ENCODE data around the gene CFP. TPM values are rescaled to one million over a fixed set of nuclear protein-coding genes. Genes with fewer than 3 reads are reported as not detected.
A peak's percentile ranks its signal among the peaks of the same experiment; 100 is the strongest.

CFP gene
- total RNA-seq, 3 donors from 2014 or later = 0.96 to 4.0 (median 2.9) TPM

DNA sequence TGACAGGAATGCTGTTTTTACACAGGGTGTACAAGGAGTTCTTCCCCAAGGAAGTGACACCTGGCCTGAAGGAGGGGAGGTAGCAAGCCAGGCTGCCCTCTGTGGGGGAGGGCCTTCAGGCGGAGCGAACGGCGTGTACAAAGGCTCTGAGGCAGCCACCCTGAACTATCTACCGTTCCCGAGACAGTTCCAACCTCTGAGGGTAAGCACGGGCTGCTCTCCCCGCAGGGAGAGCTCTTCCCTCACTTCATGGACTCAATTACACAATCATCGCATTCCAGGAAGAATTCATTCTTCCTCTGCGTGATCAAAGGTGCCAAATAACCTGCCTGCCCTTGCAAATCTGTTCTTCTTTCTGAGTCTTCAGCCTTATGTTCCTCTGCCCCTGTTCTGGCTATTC, 15.8 kb upstream of the CFP start:
- Histone ChIP-seq H3K4me3 (no peak overlapping the region), H3K9me3 (no peaks in the 10 kb centered on the region), H3K4me1 (ENCODE audit: low read depth) (no peaks in the 10 kb centered on the region), H3K36me3 (ENCODE audit: low read depth) (no peaks in the 10 kb centered on the region)
- no peak for DNase-seq
- ATAC-seq = no peak
- intact Hi-C loops (cut with DNase I, micrococcal nuclease) = no loop called here
- TF ChIP-seq, protein P1, sequence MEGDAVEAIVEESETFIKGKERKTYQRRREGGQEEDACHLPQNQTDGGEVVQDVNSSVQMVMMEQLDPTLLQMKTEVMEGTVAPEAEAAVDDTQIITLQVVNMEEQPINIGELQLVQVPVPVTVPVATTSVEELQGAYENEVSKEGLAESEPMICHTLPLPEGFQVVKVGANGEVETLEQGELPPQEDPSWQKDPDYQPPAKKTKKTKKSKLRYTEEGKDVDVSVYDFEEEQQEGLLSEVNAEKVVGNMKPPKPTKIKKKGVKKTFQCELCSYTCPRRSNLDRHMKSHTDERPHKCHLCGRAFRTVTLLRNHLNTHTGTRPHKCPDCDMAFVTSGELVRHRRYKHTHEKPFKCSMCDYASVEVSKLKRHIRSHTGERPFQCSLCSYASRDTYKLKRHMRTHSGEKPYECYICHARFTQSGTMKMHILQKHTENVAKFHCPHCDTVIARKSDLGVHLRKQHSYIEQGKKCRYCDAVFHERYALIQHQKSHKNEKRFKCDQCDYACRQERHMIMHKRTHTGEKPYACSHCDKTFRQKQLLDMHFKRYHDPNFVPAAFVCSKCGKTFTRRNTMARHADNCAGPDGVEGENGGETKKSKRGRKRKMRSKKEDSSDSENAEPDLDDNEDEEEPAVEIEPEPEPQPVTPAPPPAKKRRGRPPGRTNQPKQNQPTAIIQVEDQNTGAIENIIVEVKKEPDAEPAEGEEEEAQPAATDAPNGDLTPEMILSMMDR (IDR thresholded peaks at IDR 0.05) = no peak

DNA sequence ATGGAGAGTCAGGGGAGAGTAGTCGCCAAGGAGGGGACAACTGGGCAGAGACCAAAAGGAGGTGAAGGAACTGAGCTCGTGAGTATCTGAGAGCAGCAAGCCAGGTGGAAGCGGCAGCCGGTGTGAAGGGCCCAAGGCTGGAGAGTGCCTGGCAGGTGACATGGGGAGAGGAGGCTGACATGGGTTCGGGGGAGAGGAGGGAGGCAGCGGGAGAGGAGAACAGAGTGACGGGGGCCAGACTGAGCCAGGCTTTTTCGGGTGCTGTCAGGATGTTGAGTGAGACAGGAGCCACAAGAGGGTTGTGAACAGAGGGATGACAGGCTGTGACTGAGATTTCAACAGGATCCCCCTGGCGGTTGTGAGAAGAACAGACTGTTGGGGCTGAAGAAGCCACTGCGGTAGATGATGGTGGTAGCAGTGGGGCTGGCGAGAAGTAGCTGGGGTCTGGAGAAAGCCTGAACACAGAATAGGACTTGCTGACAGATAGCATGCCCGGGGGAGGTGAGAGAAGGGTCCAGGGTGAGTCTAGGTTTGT, 14.9 kb upstream of the CFP start:
- no peak overlapping the region for H3K4me3 ChIP-seq
- peak; percentile 68 for ATAC-seq
- no peaks in the 10 kb centered on the region for H3K4me1 ChIP-seq (ENCODE audit: low read depth)
- no peak for DNase-seq
- no peaks in the 10 kb centered on the region for H3K36me3 ChIP-seq (ENCODE audit: low read depth)
- TF ChIP-seq, protein P1 (IDR thresholded peaks at IDR 0.05) = no peak
- intact Hi-C loops (cut with DNase I, micrococcal nuclease) = no loop called here
- H3K9me3 ChIP-seq = no peaks in the 10 kb centered on the region

DNA sequence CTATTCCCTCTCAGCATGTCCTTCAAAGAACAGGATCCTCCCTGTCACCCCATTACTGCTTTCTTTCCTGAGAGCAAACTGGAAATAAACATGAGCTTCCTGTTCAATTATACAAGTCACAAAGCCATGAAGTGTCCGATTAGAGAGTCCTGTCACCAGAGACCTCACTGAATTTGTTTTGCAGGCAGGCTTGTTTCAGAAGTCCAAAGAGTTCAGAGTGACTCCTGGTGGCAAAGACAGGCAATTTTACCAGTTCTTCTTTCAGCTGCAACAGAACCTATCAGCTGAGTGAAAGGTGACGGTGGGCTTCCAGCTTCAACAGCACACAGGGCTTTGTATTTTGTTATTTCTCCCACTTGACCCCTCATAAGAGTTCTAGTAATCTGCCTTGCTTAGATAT, 14.2 kb upstream of the CFP start:
- TF ChIP-seq, protein P1 (IDR thresholded peaks at IDR 0.05) = no peak
- ATAC-seq (no peak), DNase-seq (no peak)
- Histone ChIP-seq H3K36me3 (ENCODE audit: low read depth) (no peaks in the 10 kb centered on the region), H3K9me3 (no peaks in the 10 kb centered on the region), H3K4me1 (ENCODE audit: low read depth) (no peaks in the 10 kb centered on the region), H3K4me3 (no peak overlapping the region)
- intact Hi-C loops (cut with DNase I, micrococcal nuclease) = no loop called here

- DNase-seq = no peak
- H3K36me3 ChIP-seq (ENCODE audit: low read depth) = no peaks in the 10 kb centered on the region
- H3K4me1 ChIP-seq (ENCODE audit: low read depth) = no peaks in the 10 kb centered on the region
- ATAC-seq = no peak
- intact Hi-C loops (cut with DNase I, micrococcal nuclease) = no loop called here
- TF ChIP-seq, protein P1 (IDR thresholded peaks at IDR 0.05) = no peak
- no peak overlapping the region for H3K4me3 ChIP-seq
- H3K9me3 ChIP-seq = no peaks in the 10 kb centered on the region
Measured at GRCh38 chrX:47638816-47639215, 9.1 kb upstream of the CFP start.

GRCh38 chrX:47637546-47638195, 7.9 kb upstream of the CFP start:
- peak in 2 of 3 donors; percentile 50 to 59 for DNase-seq
- Histone ChIP-seq H3K4me3 (no peak overlapping the region), H3K4me1 (ENCODE audit: low read depth) (no peaks in the 10 kb centered on the region), H3K9me3 (no peaks in the 10 kb centered on the region), H3K36me3 (ENCODE audit: low read depth) (no peaks in the 10 kb centered on the region)
- intact Hi-C loops (cut with DNase I, micrococcal nuclease) = no loop called here
- TF ChIP-seq, protein P1 (IDR thresholded peaks at IDR 0.05) = no peak
- ATAC-seq = peak; percentile 86
